DOHH2 (cell line): ENCODE results near the gene ZSWIM5.

Experiments
- CTCF ChIP-seq: fragments of 200-600 bp; sonication (generic); IDR thresholded peaks from one replicate; pipeline ENCODE4 v1.5.1; 2014; ENCODE audit warnings: antibody characterized with exemption, mild to moderate bottlenecking, low read depth, low read length; ENCODE audit not compliant: poor library complexity, severe bottlenecking
- EZH2phosphoT487 ChIP-seq: fragments of 200-600 bp; sonication (generic); IDR thresholded peaks from 2 replicates; pipeline ENCODE4 v1.6.1; 2017; ENCODE audit warnings: borderline replicate concordance, mild to moderate bottlenecking, antibody characterized with exemption, low read length, moderate library complexity, mixed read lengths

DNA sequence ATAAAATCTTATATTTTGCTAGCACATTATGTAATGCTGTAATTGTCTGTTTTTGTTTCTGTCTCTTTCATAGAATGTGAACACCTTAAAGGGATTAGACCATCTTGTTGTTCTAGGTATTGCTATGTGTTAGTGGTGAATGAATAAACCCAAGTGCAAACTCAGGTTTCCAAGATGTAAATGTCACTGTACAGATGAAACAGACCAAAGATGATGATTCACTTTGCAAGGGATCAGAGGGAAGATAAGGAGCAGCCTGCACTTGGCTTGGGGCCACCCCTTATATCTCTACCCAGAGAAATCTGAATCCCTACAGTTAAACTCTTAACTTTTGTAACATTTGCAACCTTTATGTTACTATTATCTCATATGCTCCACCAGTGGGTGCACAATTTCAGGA is 168.9 kb downstream of the ZSWIM5 start:
- TF ChIP-seq CTCF (no peak), EZH2phosphoT487 (no peak)
